ENCODE results near the gene CD63. TPM values are rescaled to one million over a fixed set of nuclear protein-coding genes. Genes with fewer than 3 reads are reported as not detected.

CD63 gene
- total RNA-seq, 1 donor from 2014 or later: 253 TPM

GRCh38 chr12:55704824-55705718 is 23.7 kb downstream of the CD63 start:
- ATAC-seq: no peak

GRCh38 chr12:55703901-55704761 is 24.7 kb downstream of the CD63 start:
- ATAC-seq: no peak

GRCh38 chr12:55703288-55703687 is 25.5 kb downstream of the CD63 start:
- no peak for ATAC-seq

- no peak for ATAC-seq
Observed at GRCh38 chr12:55702861-55703260, 25.9 kb downstream of the CD63 start.

- no peak for ATAC-seq
Observed at GRCh38 chr12:55700255-55701018, 28.4 kb downstream of the CD63 start.

GRCh38 chr12:55699471-55700055 is 29.2 kb downstream of the CD63 start:
- no peak for ATAC-seq

GRCh38 chr12:55698965-55699364 is 29.8 kb downstream of the CD63 start:
- no peak for ATAC-seq

GRCh38 chr12:55698241-55698955 is 30.4 kb downstream of the CD63 start:
- no peak for ATAC-seq

- ATAC-seq: no peak
Observed at GRCh38 chr12:55697686-55698085, 31.1 kb downstream of the CD63 start.

GRCh38 chr12:55696796-55697462 is 31.9 kb downstream of the CD63 start:
- ATAC-seq: no peak

- no peak for ATAC-seq
Observed at GRCh38 chr12:55696141-55696540, 32.7 kb downstream of the CD63 start.

- ATAC-seq: no peak
Observed at GRCh38 chr12:55695349-55695748, 33.5 kb downstream of the CD63 start.

- no peak for ATAC-seq
Observed at GRCh38 chr12:55694651-55695050, 34.2 kb downstream of the CD63 start.

- no peak for ATAC-seq
Observed at GRCh38 chr12:55694188-55694515, 34.7 kb downstream of the CD63 start.

- ATAC-seq: no peak
Observed at GRCh38 chr12:55693323-55694187, 35.3 kb downstream of the CD63 start.

- no peak for ATAC-seq
Observed at GRCh38 chr12:55692631-55693322, 36.0 kb downstream of the CD63 start.

GRCh38 chr12:55688716-55689655 is 39.8 kb downstream of the CD63 start:
- no peak for ATAC-seq

GRCh38 chr12:55687746-55688145 is 41.1 kb downstream of the CD63 start:
- ATAC-seq: peak; percentile 21
